Fibroblast of lung (primary cell): ENCODE data around the gene RASSF7. TPM values are rescaled to one million over a fixed set of nuclear protein-coding genes. Genes with fewer than 3 reads are reported as not detected.
A peak's percentile ranks its signal among the peaks of the same experiment; 100 is the strongest.

Experiments
- DNase-seq, 2 donors: peaks; one replicate each; pipeline versions ENCODE4 v3.0.0 to v3.0.0-alpha.2; 2010; ENCODE audit warnings: low read depth in 2 of 2
- H2AFZ ChIP-seq: 2 replicates; pipeline ENCODE4 v1.5.1; 2012; ENCODE audit warnings: low read length, control low read depth, inconsistent platforms
- H3K27ac ChIP-seq: 2 replicates; pipeline ENCODE4 v1.5.1; 2011; ENCODE audit warnings: low read length, control low read depth; ENCODE audit not compliant: insufficient read depth
- H3K27me3 ChIP-seq: 2 replicates; pipeline ENCODE4 v1.5.1; 2011; ENCODE audit warnings: mild to moderate bottlenecking, low read length; ENCODE audit not compliant: control insufficient read depth, insufficient read depth
- H3K36me3 ChIP-seq: 2 replicates; pipeline ENCODE4 v1.5.1; 2011; ENCODE audit warnings: low read length; ENCODE audit not compliant: control insufficient read depth, insufficient read depth
- H3K4me1 ChIP-seq: 2 replicates; pipeline ENCODE4 v1.5.1; 2011; ENCODE audit warnings: low read length; ENCODE audit not compliant: control insufficient read depth, insufficient read depth; ENCODE audit errors: extremely low read depth
- H3K4me2 ChIP-seq: 2 replicates; pipeline ENCODE4 v1.5.1; 2011; ENCODE audit warnings: low read length, control low read depth; ENCODE audit not compliant: insufficient read depth; ENCODE audit errors: extremely low read depth
- H3K4me3 ChIP-seq, 4 experiments: fragments of 200-600 bp in 1 of 4; sonication (generic) in 1 of 4; replicated peaks in 1 of 4; 2 replicates each; pipeline ENCODE4 v1.5.1; 2011 to 2016; ENCODE audit warnings: low read length in 4 of 4, low read depth in 3 of 4, mild to moderate bottlenecking in 3 of 4, control low read depth in 2 of 4, inconsistent platforms in 1 of 4, mixed read lengths in 1 of 4; ENCODE audit not compliant: insufficient read depth in 1 of 4; ENCODE audit errors: control extremely low read depth in 1 of 4
- H3K79me2 ChIP-seq: 2 replicates; pipeline ENCODE4 v1.5.1; 2012; ENCODE audit warnings: mild to moderate bottlenecking, low read length, inconsistent platforms; ENCODE audit not compliant: control insufficient read depth, insufficient read depth
- H3K9ac ChIP-seq: 2 replicates; pipeline ENCODE4 v1.5.1; 2011; ENCODE audit warnings: mild to moderate bottlenecking, low read length, control low read depth; ENCODE audit not compliant: insufficient read depth
- H3K9me3 ChIP-seq: 2 replicates; pipeline ENCODE4 v1.5.1; 2012; ENCODE audit warnings: low read depth, low read length; ENCODE audit not compliant: control insufficient read depth, insufficient read depth
- H4K20me1 ChIP-seq: 2 replicates; pipeline ENCODE4 v1.5.1; 2011; ENCODE audit warnings: low read length; ENCODE audit not compliant: control insufficient read depth, insufficient read depth; ENCODE audit errors: extremely low read depth
- EZH2 ChIP-seq: IDR thresholded peaks from 2 replicates; pipeline ENCODE4 v1.5.1; 2012; ENCODE audit warnings: low read length, control low read depth, mild to moderate bottlenecking; ENCODE audit errors: missing control alignments
- polyA plus RNA-seq, 2 donors: library from polyadenylated mRNA; depleted of rRNA in 1 of 2; stranded (reverse) in 1 of 2; unstranded in 1 of 2; fragments of >200 nt; gene quantifications; 2 replicates each; pipeline ENCODE4 v1.2.1, GENCODE V29; 2011 to 2012; ENCODE audit warnings: missing spikeins in 1 of 2
- total RNA-seq: library from RNA; depleted of rRNA; stranded (reverse); fragments of >200 nt; gene quantifications from 2 replicates; pipeline ENCODE4 v1.2.1, GENCODE V29; 2014
- TF ChIP-seq, protein P1 (sequence below), 2 donors: IDR thresholded peaks in 1 of 2; conservative IDR thresholded peaks in 1 of 2; 1 replicate in 1 of 2; 2 replicates in 1 of 2; pipeline ENCODE4 v1.5.1; 2011 to 2012; ENCODE audit warnings: low read length in 2 of 2, control low read depth in 1 of 2, inconsistent platforms in 1 of 2, low read depth in 1 of 2, mild to moderate bottlenecking in 1 of 2

RASSF7 gene
- total and polyA plus RNA-seq, 2 donors (not counting 1 experiment from before 2014, with no cell fraction given): 1.6 to 2.8 TPM

GRCh38 chr11:518463-519202 is 42.1 kb upstream of the RASSF7 start:
- peak overlapping the region; percentile 40 for H3K4me2 ChIP-seq
- H3K4me1 ChIP-seq: peaks cover 2% of the 10 kb centered on the region
- no peak for TF ChIP-seq EZH2
- TF ChIP-seq, protein P1, sequence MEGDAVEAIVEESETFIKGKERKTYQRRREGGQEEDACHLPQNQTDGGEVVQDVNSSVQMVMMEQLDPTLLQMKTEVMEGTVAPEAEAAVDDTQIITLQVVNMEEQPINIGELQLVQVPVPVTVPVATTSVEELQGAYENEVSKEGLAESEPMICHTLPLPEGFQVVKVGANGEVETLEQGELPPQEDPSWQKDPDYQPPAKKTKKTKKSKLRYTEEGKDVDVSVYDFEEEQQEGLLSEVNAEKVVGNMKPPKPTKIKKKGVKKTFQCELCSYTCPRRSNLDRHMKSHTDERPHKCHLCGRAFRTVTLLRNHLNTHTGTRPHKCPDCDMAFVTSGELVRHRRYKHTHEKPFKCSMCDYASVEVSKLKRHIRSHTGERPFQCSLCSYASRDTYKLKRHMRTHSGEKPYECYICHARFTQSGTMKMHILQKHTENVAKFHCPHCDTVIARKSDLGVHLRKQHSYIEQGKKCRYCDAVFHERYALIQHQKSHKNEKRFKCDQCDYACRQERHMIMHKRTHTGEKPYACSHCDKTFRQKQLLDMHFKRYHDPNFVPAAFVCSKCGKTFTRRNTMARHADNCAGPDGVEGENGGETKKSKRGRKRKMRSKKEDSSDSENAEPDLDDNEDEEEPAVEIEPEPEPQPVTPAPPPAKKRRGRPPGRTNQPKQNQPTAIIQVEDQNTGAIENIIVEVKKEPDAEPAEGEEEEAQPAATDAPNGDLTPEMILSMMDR (conservative IDR thresholded peaks at IDR 0.05 in 1 of 2, IDR thresholded peaks at IDR 0.05 in 1 of 2; ENCODE audit: low read depth in 1 of 2, low read length in 2 of 2): peak in 1 of 2 donors; percentile 72
- H3K79me2 ChIP-seq: no peaks in the 10 kb centered on the region
- no peaks in the 10 kb centered on the region for H3K36me3 ChIP-seq
- peak overlapping the region in 3 of 4 experiments; percentile 6 to 46 (median 42) for H3K4me3 ChIP-seq
- no peaks in the 10 kb centered on the region for H3K9me3 ChIP-seq
- no peaks in the 10 kb centered on the region for H3K27me3 ChIP-seq
- peak; percentile 89 to 94 for DNase-seq
- H4K20me1 ChIP-seq: no peaks in the 10 kb centered on the region
- H3K27ac ChIP-seq: peak overlapping the region; percentile 61
- H2AFZ ChIP-seq: no peak overlapping the region
- H3K9ac ChIP-seq: no peak overlapping the region

DNA sequence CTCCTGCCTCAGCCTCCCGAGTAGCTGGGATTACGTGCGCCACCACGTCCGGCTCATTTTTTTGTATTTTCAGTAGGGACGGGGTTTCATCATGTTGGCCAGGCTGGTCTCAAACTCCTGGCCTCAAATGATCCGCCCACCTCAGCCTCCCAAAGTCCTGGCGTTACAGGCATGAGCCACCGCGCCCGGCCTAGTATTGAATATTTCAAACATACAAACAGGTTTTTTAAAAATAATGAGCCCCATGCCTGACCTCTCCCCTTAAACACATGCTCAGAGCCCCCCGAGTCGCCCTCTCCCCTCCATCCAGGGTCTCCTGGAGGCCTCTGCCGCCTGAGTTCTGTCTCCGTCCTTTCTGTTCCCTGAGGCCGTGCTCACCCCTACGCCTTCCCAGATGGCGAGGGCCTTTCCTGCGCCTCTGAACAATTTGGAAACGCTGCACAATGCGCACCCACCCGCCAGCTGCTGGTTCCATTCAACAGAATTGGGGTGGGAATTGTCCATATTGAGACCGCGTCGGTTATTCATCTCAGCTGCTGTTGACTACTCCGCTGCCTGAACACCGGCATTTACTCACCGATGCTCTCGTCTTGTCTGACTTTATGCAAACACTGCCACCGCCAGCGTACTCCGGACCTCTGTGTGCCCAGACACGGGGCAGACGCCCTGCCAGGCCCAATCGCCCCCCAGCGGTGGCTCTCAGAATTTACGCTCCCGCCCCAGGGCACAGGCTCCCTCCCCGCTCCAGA is 40.2 kb upstream of the RASSF7 start:
- Histone ChIP-seq H3K27me3 (no peaks in the 10 kb centered on the region), H3K4me1 (peaks cover 2% of the 10 kb centered on the region), H3K4me3 (no peak overlapping the region), H3K79me2 (no peaks in the 10 kb centered on the region), H2AFZ (no peak overlapping the region), H4K20me1 (no peaks in the 10 kb centered on the region), H3K4me2 (no peak overlapping the region), H3K9me3 (no peaks in the 10 kb centered on the region), H3K9ac (no peak overlapping the region), H3K27ac (no peak overlapping the region), H3K36me3 (no peaks in the 10 kb centered on the region)
- TF ChIP-seq, protein P1 (conservative IDR thresholded peaks at IDR 0.05 in 1 of 2, IDR thresholded peaks at IDR 0.05 in 1 of 2; ENCODE audit: low read depth in 1 of 2, low read length in 2 of 2): peak in 1 of 2 donors; percentile 4
- TF ChIP-seq EZH2: no peak
- DNase-seq: no peak

GRCh38 chr11:521177-521688 is 39.5 kb upstream of the RASSF7 start:
- no peaks in the 10 kb centered on the region for H3K79me2 ChIP-seq
- no peak overlapping the region for H3K4me3 ChIP-seq
- no peak for TF ChIP-seq EZH2
- TF ChIP-seq, protein P1 (conservative IDR thresholded peaks at IDR 0.05 in 1 of 2, IDR thresholded peaks at IDR 0.05 in 1 of 2; ENCODE audit: low read depth in 1 of 2, low read length in 2 of 2): no peak
- H4K20me1 ChIP-seq: no peaks in the 10 kb centered on the region
- H3K4me2 ChIP-seq: no peak overlapping the region
- H3K36me3 ChIP-seq: no peaks in the 10 kb centered on the region
- no peak overlapping the region for H3K27ac ChIP-seq
- H3K4me1 ChIP-seq: peaks cover 2% of the 10 kb centered on the region
- H3K9ac ChIP-seq: no peak overlapping the region
- DNase-seq: no peak
- H2AFZ ChIP-seq: no peak overlapping the region
- no peaks in the 10 kb centered on the region for H3K27me3 ChIP-seq
- no peaks in the 10 kb centered on the region for H3K9me3 ChIP-seq
